MM.1S (cell line): ENCODE data around the gene QRICH1.

Experiments used
- DNase-seq: peaks from one replicate; pipeline ENCODE4 v3.0.0-alpha.2; 2015
- H2AFZ ChIP-seq: fragments of 300-600 bp; sonication (generic); 2 replicates; pipeline ENCODE4 v1.6.0; 2016; ENCODE audit warnings: antibody characterized with exemption, low read length
- H3F3A ChIP-seq: fragments of 300-600 bp; sonication (generic); 2 replicates; pipeline ENCODE4 v1.6.1; 2016; ENCODE audit warnings: mild to moderate bottlenecking, antibody characterized with exemption, low read length, moderate library complexity, mixed read lengths; ENCODE audit not compliant: insufficient read depth
- H3K27ac ChIP-seq: fragments of 300-600 bp; sonication (generic); 2 replicates; pipeline ENCODE4 v1.5.1; 2016; ENCODE audit warnings: mild to moderate bottlenecking, low read length
- H3K27me3 ChIP-seq: fragments of 300-600 bp; sonication (generic); replicated peaks from 2 replicates; pipeline ENCODE4 v1.6.0; 2016; ENCODE audit warnings: low read length; ENCODE audit not compliant: insufficient read depth
- H3K36me3 ChIP-seq: fragments of 300-600 bp; sonication (generic); replicated peaks from 2 replicates; pipeline ENCODE4 v1.6.1; 2016; ENCODE audit warnings: mild to moderate bottlenecking, low read length, mixed read lengths; ENCODE audit not compliant: insufficient read depth
- H3K4me1 ChIP-seq: fragments of 300-600 bp; sonication (generic); 2 replicates; pipeline ENCODE4 v1.6.1; 2016; ENCODE audit warnings: low read length, mixed read lengths
- H3K4me2 ChIP-seq: fragments of 300-600 bp; sonication (generic); 2 replicates; pipeline ENCODE4 v1.6.0; 2016; ENCODE audit warnings: low read depth, low read length
- H3K4me3 ChIP-seq: fragments of 300-600 bp; sonication (generic); 2 replicates; pipeline ENCODE4 v1.5.1; 2016; ENCODE audit warnings: low read length, mixed read lengths
- H3K79me2 ChIP-seq: fragments of 300-600 bp; sonication (generic); 2 replicates; pipeline ENCODE4 v1.6.1; 2016; ENCODE audit warnings: mixed run types, low read length, mixed read lengths
- H3K9ac ChIP-seq: fragments of 300-600 bp; sonication (generic); 2 replicates; pipeline ENCODE4 v1.6.1; 2016; ENCODE audit warnings: low read length, mixed read lengths
- H3K9me2 ChIP-seq: fragments of 300-600 bp; sonication (generic); replicated peaks from 2 replicates; pipeline ENCODE4 v1.6.1; 2016; ENCODE audit warnings: mild to moderate bottlenecking, low read length, mixed read lengths; ENCODE audit not compliant: insufficient read depth
- H3K9me3 ChIP-seq: fragments of 300-600 bp; sonication (generic); replicated peaks from 2 replicates; pipeline ENCODE4 v1.6.1; 2016; ENCODE audit warnings: mild to moderate bottlenecking, low read length, mixed read lengths; ENCODE audit not compliant: insufficient read depth
- H4K20me1 ChIP-seq: fragments of 300-600 bp; sonication (generic); 2 replicates; pipeline ENCODE4 v1.6.1; 2016; ENCODE audit warnings: mild to moderate bottlenecking, low read length, moderate library complexity, mixed read lengths; ENCODE audit not compliant: insufficient read depth
- CTCF ChIP-seq: fragments of 300-600 bp; sonication (generic); IDR thresholded peaks from 2 replicates; pipeline ENCODE4 v1.5.1; 2016; ENCODE audit warnings: antibody characterized with exemption, low read length, mixed read lengths
- EZH2 ChIP-seq: fragments of 300-600 bp; sonication (generic); optimal IDR thresholded peaks from 2 replicates; pipeline ENCODE3; 2017; ENCODE audit warnings: low read depth, mild to moderate bottlenecking, antibody characterized with exemption, low read length, mixed read lengths
- EZH2phosphoT487 ChIP-seq: fragments of 300-600 bp; sonication (generic); IDR thresholded peaks from 2 replicates; pipeline ENCODE4 v1.6.1; 2018; ENCODE audit warnings: antibody characterized with exemption, low read length

The QRICH1 gene

GRCh38 chr3:49024449-49024848, 69.4 kb downstream of the QRICH1 start:
- no peak for DNase-seq

DNA sequence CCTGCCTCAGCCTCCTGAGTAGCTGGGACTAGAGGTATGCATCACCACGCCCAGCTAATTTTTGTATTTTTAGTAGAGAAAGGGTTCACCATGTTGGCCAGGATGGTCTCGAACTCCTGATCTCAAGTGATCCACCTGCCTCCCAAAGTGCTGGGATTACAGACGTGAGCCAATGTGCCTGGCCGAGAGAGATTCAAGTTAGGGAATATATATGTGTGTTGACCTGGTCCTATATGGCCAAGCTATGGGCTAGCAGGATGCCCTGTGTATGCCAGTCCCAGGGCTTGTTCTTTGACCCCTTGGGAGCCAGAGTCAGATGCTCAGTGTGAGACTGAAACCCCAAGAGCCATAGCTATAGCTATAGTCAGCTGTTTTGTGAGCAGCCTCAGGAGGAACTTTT, 70.1 kb downstream of the QRICH1 start:
- Histone ChIP-seq H3K9me3 (no peaks in the 10 kb centered on the region), H3K4me1 (peaks cover 59% of the 10 kb centered on the region)

More at GRCh38 chr3:49024449-49024848, 69.4 kb downstream of the QRICH1 start:
- Histone ChIP-seq H2AFZ (no peak overlapping the region), H3K4me3 (no peak overlapping the region), H3K36me3 (peaks cover 9% of the 10 kb centered on the region; the same call in 1 of the 2 replicates), H3K4me2 (peak overlapping the region; percentile 19; the same call in 1 of the 2 replicates), H3F3A (peaks cover 74% of the 10 kb centered on the region), H4K20me1 (no peaks in the 10 kb centered on the region), H3K27ac (no peak overlapping the region), H3K27me3 (no peaks in the 10 kb centered on the region), H3K4me1 (peaks cover 59% of the 10 kb centered on the region), H3K9me2 (no peaks in the 10 kb centered on the region), H3K9me3 (no peaks in the 10 kb centered on the region), H3K79me2 (peaks cover 88% of the 10 kb centered on the region), H3K9ac (peak overlapping the region; percentile 1; the same call in 1 of the 2 replicates)
- no peak for TF ChIP-seq CTCF
- TF ChIP-seq EZH2phosphoT487, result no peak
- no peak for TF ChIP-seq EZH2

GRCh38 chr3:49022688-49023171, 71.1 kb downstream of the QRICH1 start:
- Histone ChIP-seq H3K27ac (peak overlapping the region; percentile 99), H3F3A (peaks cover 79% of the 10 kb centered on the region), H3K36me3 (peaks cover 9% of the 10 kb centered on the region; the same call in 1 of the 2 replicates), H3K4me3 (peak overlapping the region; percentile 93), H3K4me2 (peak overlapping the region; percentile 95), H3K27me3 (no peaks in the 10 kb centered on the region), H3K9me2 (no peaks in the 10 kb centered on the region), H2AFZ (no peak overlapping the region), H3K79me2 (peaks cover 74% of the 10 kb centered on the region), H3K4me1 (peaks cover 53% of the 10 kb centered on the region), H3K9me3 (no peaks in the 10 kb centered on the region), H3K9ac (peak overlapping the region; percentile 97), H4K20me1 (no peaks in the 10 kb centered on the region)
- TF ChIP-seq EZH2phosphoT487 (no peak), CTCF (no peak), EZH2 (no peak)
- peak; percentile 42 for DNase-seq

More for the DNA sequence above, 70.1 kb downstream of the QRICH1 start:
- no peaks in the 10 kb centered on the region for H3K9me2 ChIP-seq
- no peak overlapping the region for H3K4me3 ChIP-seq
- no peak overlapping the region for H3K27ac ChIP-seq
- no peak for DNase-seq
- no peaks in the 10 kb centered on the region for H3K27me3 ChIP-seq
- no peak overlapping the region for H2AFZ ChIP-seq
- peaks cover 78% of the 10 kb centered on the region for H3F3A ChIP-seq
- TF ChIP-seq EZH2phosphoT487 (no peak), CTCF (no peak), EZH2 (no peak)
- H3K79me2 ChIP-seq, result peaks cover 84% of the 10 kb centered on the region
- H4K20me1 ChIP-seq, result no peaks in the 10 kb centered on the region
- no peak overlapping the region for H3K4me2 ChIP-seq
- H3K36me3 ChIP-seq, result peaks cover 9% of the 10 kb centered on the region; the same call in 1 of the 2 replicates
- 0 out of 2 replicates have a peak overlapping the region, but pooled peaks have one; percentile 1 for H3K9ac ChIP-seq
